Measurements from ENCODE around the gene EML5. TPM values are rescaled to one million over a fixed set of nuclear protein-coding genes. Genes with fewer than 3 reads are reported as not detected.

EML5 gene
- total and polyA plus RNA-seq, 12 donors: 0.04 to 0.44 (median 0.19) TPM

GRCh38 chr14:88737245-88737644 lies 55.5 kb downstream of the EML5 start:
- Histone ChIP-seq H3K9me3 (peaks cover 0 to 7% (median 0%) of the 10 kb centered on the region in 11 donors), H3K27ac (no peak overlapping the region), H3K4me3 (no peak overlapping the region), H3K27me3 (no peaks in the 10 kb centered on the region), H3K36me3 (no peaks in the 10 kb centered on the region), H3K4me1 (no peaks in the 10 kb centered on the region)
- ATAC-seq (no peak), DNase-seq (no peak)
- 91% methylated on average over 9 of the region's 9 CpGs for WGBS, 2 donors
- intact Hi-C loops (cut with DNase I): no loop called here
- TF ChIP-seq CTCF (IDR thresholded peaks at IDR 0.05): no peak

- WGBS, 2 donors: 76 to 78% methylated on average over 2 of the region's 2 CpGs
- no peak for DNase-seq
- H3K9me3 ChIP-seq: peaks cover 0 to 7% (median 0%) of the 10 kb centered on the region in 11 donors
- no peak overlapping the region for H3K4me3 ChIP-seq
- H3K27me3 ChIP-seq: no peaks in the 10 kb centered on the region
- H3K36me3 ChIP-seq: no peaks in the 10 kb centered on the region
- no peak for TF ChIP-seq CTCF (IDR thresholded peaks at IDR 0.05)
- no peaks in the 10 kb centered on the region for H3K4me1 ChIP-seq
- intact Hi-C loops (cut with DNase I): no loop called here
- no peak for ATAC-seq
- no peak overlapping the region for H3K27ac ChIP-seq
These were observed 59.6 kb downstream of the EML5 start for GRCh38 chr14:88733121-88733520.

GRCh38 chr14:88729159-88729558 lies 63.6 kb downstream of the EML5 start:
- Histone ChIP-seq H3K9me3 (peaks cover 0 to 7% (median 0%) of the 10 kb centered on the region in 11 donors), H3K4me3 (no peak overlapping the region), H3K27ac (no peak overlapping the region), H3K4me1 (no peaks in the 10 kb centered on the region), H3K36me3 (no peaks in the 10 kb centered on the region), H3K27me3 (no peaks in the 10 kb centered on the region)
- DNase-seq (no peak), ATAC-seq (no peak)
- TF ChIP-seq CTCF (IDR thresholded peaks at IDR 0.05): peak in 3 of 9 donors; percentile 12 to 17 (median 12)
- intact Hi-C loops (cut with DNase I): no loop called here

GRCh38 chr14:88727057-88727456 lies 65.7 kb downstream of the EML5 start:
- DNase-seq (no peak), ATAC-seq (no peak)
- Histone ChIP-seq H3K9me3 (no peaks in the 10 kb centered on the region), H3K27me3 (no peaks in the 10 kb centered on the region), H3K4me1 (no peaks in the 10 kb centered on the region), H3K27ac (no peak overlapping the region), H3K4me3 (no peak overlapping the region), H3K36me3 (no peaks in the 10 kb centered on the region)
- intact Hi-C loops (cut with DNase I): no loop called here
- no peak for TF ChIP-seq CTCF (IDR thresholded peaks at IDR 0.05)
- WGBS, 2 donors: 86 to 87% methylated on average over 4 of the region's 4 CpGs

- H3K27ac ChIP-seq: no peak overlapping the region
- 75 to 81% methylated on average over 2 of the region's 2 CpGs for WGBS, 2 donors
- H3K4me1 ChIP-seq: no peaks in the 10 kb centered on the region
- no peak for TF ChIP-seq CTCF (IDR thresholded peaks at IDR 0.05)
- no peak overlapping the region for H3K4me3 ChIP-seq
- no peaks in the 10 kb centered on the region for H3K9me3 ChIP-seq
- no peaks in the 10 kb centered on the region for H3K36me3 ChIP-seq
- H3K27me3 ChIP-seq: no peaks in the 10 kb centered on the region
- DNase-seq: no peak
- ATAC-seq: no peak
- intact Hi-C loops (cut with DNase I): no loop called here
These were observed 82.0 kb downstream of the EML5 start for GRCh38 chr14:88710709-88711108.
